ENCODE data around the gene LMCD1.

- TF ChIP-seq POLR2A (IDR thresholded peaks at IDR 0.05; ENCODE audit: low read length) = no peak
- no peak for TF ChIP-seq KDM5A (IDR thresholded peaks at IDR 0.05)
- no peak for TF ChIP-seq E2F6 (IDR thresholded peaks at IDR 0.05; ENCODE audit: borderline replicate concordance, low read depth)
- no peak for TF ChIP-seq ELK1 (IDR thresholded peaks at IDR 0.05; ENCODE audit: low read depth, low read length)
- no peak for TF ChIP-seq EP300 (IDR thresholded peaks at IDR 0.05)
- TF ChIP-seq MAZ (IDR thresholded peaks at IDR 0.05; ENCODE audit: borderline replicate concordance, low read depth, low read length) = no peak
- no peak for TF ChIP-seq REST (IDR thresholded peaks at IDR 0.05)
- no peak for TF ChIP-seq HMGXB4 (CRISPR knock-in tag; IDR thresholded peaks at IDR 0.05; ENCODE audit: borderline replicate concordance)
- TF ChIP-seq CTCF (IDR thresholded peaks at IDR 0.05) = no peak
These were observed 7.9 kb upstream of the LMCD1 start for GRCh38 chr3:8493744-8494143.
